ENCODE results near the gene VSIG10L2.
"Not testable (repeated sequence)": the region's sequence is repeated elsewhere in the genome, so short reads cannot be mapped to it uniquely, and the experiment has no call there.

The VSIG10L2 gene

DNA sequence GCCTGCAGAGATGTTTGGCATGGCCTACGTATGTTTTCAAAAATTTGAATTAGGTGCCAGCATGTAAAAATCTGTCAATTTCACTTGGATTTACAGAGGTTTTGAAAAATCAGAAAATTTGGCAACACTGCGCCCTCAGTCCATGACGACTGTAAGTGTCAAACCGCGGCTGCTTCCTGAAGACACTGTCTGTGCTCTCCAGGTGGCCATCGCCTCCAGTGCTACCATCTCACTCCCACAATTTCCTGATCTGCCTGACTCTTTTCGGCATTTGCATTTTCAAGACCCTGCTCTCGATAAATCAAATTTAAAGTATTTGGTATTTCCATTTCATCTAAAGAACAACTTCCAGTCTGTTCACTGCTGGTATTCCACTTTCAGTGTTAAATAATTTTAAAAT, 34.6 kb downstream of the VSIG10L2 start:
- in situ Hi-C loops (cut with HindIII; ENCODE audit: low sequenced_read_pairs): no loop called here
- H3K4me3 ChIP-seq (ENCODE audit: low read depth, low read length): no peak overlapping the region
- DNase-seq (ENCODE audit: low read depth, low spot score): no peak
- TF ChIP-seq, protein P1, sequence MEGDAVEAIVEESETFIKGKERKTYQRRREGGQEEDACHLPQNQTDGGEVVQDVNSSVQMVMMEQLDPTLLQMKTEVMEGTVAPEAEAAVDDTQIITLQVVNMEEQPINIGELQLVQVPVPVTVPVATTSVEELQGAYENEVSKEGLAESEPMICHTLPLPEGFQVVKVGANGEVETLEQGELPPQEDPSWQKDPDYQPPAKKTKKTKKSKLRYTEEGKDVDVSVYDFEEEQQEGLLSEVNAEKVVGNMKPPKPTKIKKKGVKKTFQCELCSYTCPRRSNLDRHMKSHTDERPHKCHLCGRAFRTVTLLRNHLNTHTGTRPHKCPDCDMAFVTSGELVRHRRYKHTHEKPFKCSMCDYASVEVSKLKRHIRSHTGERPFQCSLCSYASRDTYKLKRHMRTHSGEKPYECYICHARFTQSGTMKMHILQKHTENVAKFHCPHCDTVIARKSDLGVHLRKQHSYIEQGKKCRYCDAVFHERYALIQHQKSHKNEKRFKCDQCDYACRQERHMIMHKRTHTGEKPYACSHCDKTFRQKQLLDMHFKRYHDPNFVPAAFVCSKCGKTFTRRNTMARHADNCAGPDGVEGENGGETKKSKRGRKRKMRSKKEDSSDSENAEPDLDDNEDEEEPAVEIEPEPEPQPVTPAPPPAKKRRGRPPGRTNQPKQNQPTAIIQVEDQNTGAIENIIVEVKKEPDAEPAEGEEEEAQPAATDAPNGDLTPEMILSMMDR (IDR thresholded peaks at IDR 0.05; ENCODE audit: low read depth, low read length): no peak

DNA sequence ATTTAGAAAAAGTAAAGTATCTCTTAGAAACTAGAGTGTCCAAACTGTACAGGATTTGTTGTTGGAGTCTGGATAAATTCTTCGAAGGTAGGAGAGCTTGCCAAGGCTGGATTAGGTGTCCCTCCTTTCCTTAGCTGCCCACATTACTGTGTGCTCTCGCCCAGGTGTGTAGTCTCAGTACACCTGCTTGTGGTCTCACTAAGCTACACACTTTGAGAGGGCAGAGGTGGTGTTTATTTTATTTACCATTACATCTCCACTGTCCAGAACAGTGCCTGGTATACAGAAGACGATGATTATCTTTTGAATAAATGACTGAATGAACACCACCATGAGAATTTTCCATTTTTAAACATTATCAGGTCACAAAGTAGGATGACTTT, 36.5 kb downstream of the VSIG10L2 start:
- TF ChIP-seq, protein P1 (IDR thresholded peaks at IDR 0.05; ENCODE audit: low read depth, low read length): no peak
- no peak overlapping the region for H3K4me3 ChIP-seq (ENCODE audit: low read depth, low read length)
- no peak for DNase-seq (ENCODE audit: low read depth, low spot score)
- in situ Hi-C loops (cut with HindIII; ENCODE audit: low sequenced_read_pairs): no loop called here

DNA sequence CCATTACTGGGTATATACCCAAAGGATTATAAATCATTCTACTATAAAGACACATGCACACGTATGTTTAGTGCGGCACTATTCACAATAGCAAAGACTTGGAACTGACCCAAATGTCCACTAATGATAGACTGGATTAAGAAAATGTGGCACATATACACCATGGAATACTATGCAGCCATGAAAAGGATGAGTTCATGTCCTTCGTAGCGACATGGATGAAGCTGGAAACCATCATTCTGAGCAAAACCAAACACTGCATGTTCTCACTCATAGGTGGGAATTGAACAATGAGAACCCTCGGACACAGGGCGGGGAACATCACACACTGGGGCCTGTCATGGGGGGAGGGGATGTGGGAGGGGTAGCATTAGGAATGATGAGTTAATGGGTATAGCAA, 40.1 kb downstream of the VSIG10L2 start:
- H3K4me3 ChIP-seq (ENCODE audit: low read depth, low read length); DNase-seq (ENCODE audit: low read depth, low spot score); in situ Hi-C loops (cut with HindIII; ENCODE audit: low sequenced_read_pairs): not testable (repeated sequence)

DNA sequence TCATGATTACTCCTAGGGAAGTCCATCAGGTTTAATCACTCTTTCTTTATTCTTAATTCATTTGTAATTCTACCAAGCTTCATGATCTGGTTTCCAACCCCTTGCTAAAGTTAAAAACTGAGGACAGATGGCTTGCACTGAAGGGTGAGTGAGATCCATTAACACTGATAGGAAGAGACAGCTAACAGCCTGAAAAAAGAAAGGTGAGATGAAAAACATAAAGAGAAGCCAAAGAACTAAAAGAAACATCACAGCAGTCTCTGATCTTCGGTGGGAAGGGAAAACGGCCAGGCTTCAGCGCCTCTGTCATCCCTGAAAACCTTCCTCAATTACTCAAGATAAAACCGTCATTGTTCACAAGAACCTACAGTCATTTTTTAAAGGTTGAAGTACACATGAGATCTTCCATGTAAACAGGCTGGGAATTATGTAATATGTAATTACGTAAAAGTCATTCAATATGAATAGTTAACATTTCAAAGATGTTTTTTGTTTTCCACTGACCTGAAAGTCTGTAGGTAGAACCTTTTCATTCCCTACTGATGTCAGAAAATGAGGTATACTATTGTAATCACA, 41.3 kb downstream of the VSIG10L2 start:
- DNase-seq (ENCODE audit: low read depth, low spot score): no peak
- no peak overlapping the region for H3K4me3 ChIP-seq (ENCODE audit: low read depth, low read length)
- in situ Hi-C loops (cut with HindIII; ENCODE audit: low sequenced_read_pairs): no loop called here
- TF ChIP-seq, protein P1 (IDR thresholded peaks at IDR 0.05; ENCODE audit: low read depth, low read length): no peak

DNA sequence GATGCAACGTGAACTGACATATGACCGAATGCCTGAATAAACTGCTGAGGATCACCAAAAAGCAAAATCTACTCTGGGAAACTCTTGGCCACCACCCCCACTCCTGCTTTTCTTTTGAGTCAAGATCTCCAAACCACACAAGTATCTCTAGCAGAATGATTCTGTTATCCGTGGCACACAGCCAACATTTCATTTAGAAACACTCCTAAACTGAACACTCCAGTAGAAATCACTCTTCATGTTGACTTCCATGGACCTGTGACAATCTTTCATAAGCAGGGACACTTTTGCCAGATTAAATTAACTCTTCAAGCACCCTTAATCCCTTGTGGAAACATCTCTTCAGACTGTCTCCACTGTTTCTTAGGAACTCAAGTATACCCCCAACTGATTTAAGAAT, 44.4 kb downstream of the VSIG10L2 start:
- in situ Hi-C loops (cut with HindIII; ENCODE audit: low sequenced_read_pairs): no loop called here
- TF ChIP-seq, protein P1 (IDR thresholded peaks at IDR 0.05; ENCODE audit: low read depth, low read length): no peak
- no peak overlapping the region for H3K4me3 ChIP-seq (ENCODE audit: low read depth, low read length)
- DNase-seq (ENCODE audit: low read depth, low spot score): peak; percentile 75

DNA sequence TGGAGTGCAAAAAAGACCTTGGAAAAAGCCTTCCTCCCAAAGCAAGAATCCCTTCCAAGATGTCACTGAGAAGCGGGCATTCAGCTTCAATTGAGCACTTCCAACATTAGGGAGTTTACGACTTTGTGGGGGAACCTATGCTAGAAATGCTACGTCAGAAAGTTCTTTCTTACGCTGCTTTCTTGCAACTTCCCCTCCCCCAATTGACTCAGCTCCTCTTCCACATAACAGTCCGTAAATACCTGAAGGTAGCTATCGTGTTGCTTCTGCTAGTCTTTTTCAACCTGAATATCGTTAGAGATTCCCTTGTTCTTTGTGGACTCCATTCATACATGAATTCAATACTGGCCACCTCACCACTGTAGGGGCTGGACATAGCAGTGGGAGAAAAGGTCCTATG, 47.0 kb downstream of the VSIG10L2 start:
- in situ Hi-C loops (cut with HindIII; ENCODE audit: low sequenced_read_pairs): no loop called here

DNA sequence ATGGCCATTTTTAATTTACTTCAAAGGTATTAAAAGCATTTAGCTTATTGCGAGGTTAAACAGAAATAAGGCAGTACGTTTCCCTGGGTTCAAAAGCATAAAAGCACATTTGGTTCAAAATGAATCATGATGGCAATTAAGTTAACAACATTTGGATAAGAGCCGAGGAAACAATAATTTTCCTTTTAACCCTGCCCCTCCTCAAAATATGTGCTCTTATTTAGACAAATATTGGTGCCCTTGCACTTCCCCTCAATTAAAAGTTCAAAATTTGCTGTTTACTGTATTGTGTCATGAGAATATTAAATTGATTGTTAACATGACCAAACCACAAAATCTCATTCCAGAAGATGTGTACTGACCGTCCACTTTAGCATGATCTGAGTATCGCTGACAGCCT, 48.7 kb downstream of the VSIG10L2 start:
- no peak overlapping the region for H3K4me3 ChIP-seq (ENCODE audit: low read depth, low read length)
- DNase-seq (ENCODE audit: low read depth, low spot score): no peak
- TF ChIP-seq, protein P1 (IDR thresholded peaks at IDR 0.05; ENCODE audit: low read depth, low read length): no peak
- in situ Hi-C loops (cut with HindIII; ENCODE audit: low sequenced_read_pairs): no loop called here

More for the DNA sequence above, 47.0 kb downstream of the VSIG10L2 start:
- H3K4me3 ChIP-seq (ENCODE audit: low read depth, low read length): no peak overlapping the region
- TF ChIP-seq, protein P1 (IDR thresholded peaks at IDR 0.05; ENCODE audit: low read depth, low read length): no peak
- DNase-seq (ENCODE audit: low read depth, low spot score): no peak

Measured in astrocyte of the spinal cord (primary cell).